ENCODE results near the gene MRPL43. TPM values are rescaled to one million over a fixed set of nuclear protein-coding genes. Genes with fewer than 3 reads are reported as not detected.

Gene MRPL43
- total and polyA plus RNA-seq, 12 donors, result 58.4 to 214 (median 129) TPM

DNA sequence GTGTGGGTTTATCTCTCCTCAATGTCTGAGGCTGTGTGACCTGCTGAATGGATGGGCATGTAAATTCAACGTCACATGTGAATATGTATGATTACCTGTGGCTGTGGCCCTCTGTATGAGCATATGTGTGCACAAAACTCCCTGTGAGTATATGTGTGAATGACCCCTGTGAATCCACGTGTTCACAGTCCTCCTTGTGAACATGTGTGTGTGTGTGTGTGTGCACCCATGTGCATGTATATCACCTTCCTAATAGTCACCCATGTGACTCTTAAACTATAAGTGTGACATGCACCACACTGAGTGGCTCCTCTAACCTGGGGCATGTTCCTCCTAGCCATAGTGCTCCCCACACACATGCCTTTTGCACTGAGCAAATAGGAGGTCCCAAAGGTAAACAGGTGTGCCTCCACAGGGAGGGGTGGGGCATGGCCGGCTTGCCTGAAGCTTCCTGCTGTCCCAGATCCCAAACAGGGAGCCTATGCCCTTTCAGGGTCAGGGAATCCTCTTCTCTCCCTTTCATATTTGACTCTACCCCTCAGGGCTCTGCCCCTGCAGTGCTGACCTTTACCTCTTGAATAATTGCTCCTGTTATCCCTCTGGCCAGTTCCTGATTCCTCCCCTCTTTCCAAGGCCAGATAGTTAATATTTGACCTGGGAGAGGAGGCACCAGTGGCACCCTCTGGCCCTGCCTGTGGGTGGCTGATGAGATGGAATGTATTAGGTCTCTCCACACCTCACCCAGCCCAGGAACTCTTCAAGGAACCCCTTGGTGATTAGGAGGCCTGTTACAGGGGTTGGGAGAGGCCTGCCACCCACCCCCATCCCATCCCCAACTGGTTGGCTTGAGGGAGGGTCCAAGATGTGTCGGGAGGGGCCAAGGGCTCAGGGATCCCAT is 16.1 kb downstream of the MRPL43 start:
- peak in 1 of 7 donors; percentile 11 for DNase-seq
- H3K36me3 ChIP-seq (replicated peaks in 1 of 2), result peaks cover 0 to 7% of the 10 kb centered on the region in 2 donors
- no peak overlapping the region for H3K27ac ChIP-seq
- H3K9me3 ChIP-seq (replicated peaks in 1 of 3), result no peaks in the 10 kb centered on the region
- no peaks in the 10 kb centered on the region for H3K27me3 ChIP-seq
- intact Hi-C loops (cut with DNase I), result no loop called here
- no peak overlapping the region for H3K4me3 ChIP-seq
- peaks cover 7 to 16% of the 10 kb centered on the region in 2 donors for H3K4me1 ChIP-seq (replicated peaks in 1 of 2)
- no peak for TF ChIP-seq POLR2A (IDR thresholded peaks at IDR 0.05)
- TF ChIP-seq, protein P1, sequence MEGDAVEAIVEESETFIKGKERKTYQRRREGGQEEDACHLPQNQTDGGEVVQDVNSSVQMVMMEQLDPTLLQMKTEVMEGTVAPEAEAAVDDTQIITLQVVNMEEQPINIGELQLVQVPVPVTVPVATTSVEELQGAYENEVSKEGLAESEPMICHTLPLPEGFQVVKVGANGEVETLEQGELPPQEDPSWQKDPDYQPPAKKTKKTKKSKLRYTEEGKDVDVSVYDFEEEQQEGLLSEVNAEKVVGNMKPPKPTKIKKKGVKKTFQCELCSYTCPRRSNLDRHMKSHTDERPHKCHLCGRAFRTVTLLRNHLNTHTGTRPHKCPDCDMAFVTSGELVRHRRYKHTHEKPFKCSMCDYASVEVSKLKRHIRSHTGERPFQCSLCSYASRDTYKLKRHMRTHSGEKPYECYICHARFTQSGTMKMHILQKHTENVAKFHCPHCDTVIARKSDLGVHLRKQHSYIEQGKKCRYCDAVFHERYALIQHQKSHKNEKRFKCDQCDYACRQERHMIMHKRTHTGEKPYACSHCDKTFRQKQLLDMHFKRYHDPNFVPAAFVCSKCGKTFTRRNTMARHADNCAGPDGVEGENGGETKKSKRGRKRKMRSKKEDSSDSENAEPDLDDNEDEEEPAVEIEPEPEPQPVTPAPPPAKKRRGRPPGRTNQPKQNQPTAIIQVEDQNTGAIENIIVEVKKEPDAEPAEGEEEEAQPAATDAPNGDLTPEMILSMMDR (IDR thresholded peaks at IDR 0.05), result no peak
- WGBS, 4 donors, result 60 to 72% (median 67%) methylated on average over 4 of the region's 4 CpGs

DNA sequence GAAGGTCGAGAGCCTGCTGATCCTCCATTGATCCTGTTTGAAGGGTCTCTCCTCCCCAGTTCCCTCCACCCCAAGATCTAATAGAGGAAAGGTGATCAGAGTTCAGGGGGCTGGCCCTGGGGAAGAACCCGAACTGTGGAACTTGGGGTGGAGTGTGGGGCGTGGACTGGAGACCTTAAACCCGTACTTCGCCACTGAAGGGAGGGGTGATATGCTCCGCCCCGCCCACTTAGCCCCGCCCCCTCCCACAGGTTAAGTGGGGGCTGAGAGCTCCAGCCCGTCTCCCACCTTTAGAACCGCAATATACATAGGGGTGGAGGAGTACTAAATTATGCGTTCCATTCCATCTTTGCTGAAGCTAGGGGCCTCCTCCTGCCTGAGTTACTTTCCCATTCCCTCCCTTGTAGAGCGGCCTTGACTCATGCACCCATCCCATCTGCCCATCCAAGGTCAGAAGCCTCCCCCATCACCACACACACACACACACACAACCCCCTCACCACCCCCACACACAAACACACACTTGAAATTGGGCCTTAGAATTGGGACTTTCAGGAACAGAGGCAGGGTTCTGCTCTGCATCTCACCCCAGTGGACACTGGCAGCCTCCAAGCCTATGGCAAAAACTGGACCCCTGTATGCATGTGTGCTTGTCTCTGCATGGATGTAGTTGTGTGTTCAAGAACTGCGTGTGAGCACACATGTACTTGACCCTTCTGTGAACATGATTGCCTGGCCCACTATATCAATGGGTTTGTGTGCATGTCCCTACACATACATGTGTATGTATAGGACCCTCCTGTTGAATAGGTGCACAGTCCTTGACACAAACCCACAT is 17.0 kb downstream of the MRPL43 start:
- 32 to 55% (median 37%) methylated on average over 9 to 13 of the region's 13 CpGs for WGBS, 4 donors
- no peaks in the 10 kb centered on the region for H3K27me3 ChIP-seq
- DNase-seq, result peak in 3 of 7 donors; percentile 24 to 54 (median 29)
- no peaks in the 10 kb centered on the region for H3K9me3 ChIP-seq (replicated peaks in 1 of 3)
- no peak for TF ChIP-seq POLR2A (IDR thresholded peaks at IDR 0.05)
- TF ChIP-seq, protein P1 (IDR thresholded peaks at IDR 0.05), result no peak
- H3K27ac ChIP-seq, result peak overlapping the region in 2 of 5 donors; percentile 3 to 50
- peaks cover 7 to 23% of the 10 kb centered on the region in 2 donors for H3K4me1 ChIP-seq (replicated peaks in 1 of 2)
- H3K4me3 ChIP-seq, result peak overlapping the region in 2 of 4 donors; percentile 57 to 83
- intact Hi-C loops (cut with DNase I), result no loop called here
- peaks cover 0 to 12% of the 10 kb centered on the region in 2 donors for H3K36me3 ChIP-seq (replicated peaks in 1 of 2)

DNA sequence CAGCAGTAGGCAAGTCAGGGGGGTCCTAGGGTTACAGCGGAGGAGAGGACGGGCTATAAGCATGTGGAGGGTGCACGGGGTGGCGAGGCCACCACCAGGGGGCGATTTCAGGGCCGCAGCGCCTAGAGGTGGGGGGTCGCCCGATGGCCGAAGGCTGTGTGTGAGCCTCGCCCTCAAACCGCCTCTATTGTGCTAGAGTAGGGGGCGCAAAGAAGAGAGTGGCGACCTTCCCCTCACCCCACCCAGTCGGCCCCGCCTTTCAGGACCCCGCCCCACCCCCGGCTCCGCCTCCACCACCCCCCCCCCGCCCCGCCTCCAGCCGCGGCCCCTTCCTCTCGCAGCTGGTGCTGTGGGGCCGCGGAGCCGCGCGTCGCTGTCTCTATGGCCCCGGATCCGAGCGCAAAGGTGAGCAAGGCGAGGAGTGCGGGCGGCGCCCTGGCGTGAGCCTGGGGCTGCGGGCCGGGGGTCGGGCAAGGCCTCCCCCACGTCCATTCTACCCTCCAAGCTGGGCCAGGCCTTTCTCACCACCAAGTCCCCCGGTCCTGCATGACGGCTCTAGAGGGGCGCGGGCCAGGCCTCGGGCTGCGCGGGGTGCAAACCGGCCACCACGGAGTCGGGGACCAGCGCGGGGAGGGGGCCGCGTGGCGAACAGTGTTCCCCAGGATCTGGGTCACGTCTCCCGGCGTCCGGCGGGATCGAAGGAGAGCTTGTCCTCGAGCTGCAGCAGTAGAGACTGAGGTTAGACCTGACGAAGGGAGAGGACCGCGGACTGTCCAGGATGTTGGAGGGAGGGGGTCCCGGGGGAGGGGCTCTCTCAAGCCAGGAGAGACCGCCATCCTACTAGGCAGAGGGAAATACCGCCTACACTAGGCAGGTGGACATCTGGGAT is 17.9 kb downstream of the MRPL43 start, which contains the start of gene SEMA4G:
Gene SEMA4G (plus strand): TSS at position 318 of the 889 bp plus-strand sequence. CDS start 3,409 bp downstream, outside the sequence.
- intact Hi-C loops (cut with DNase I), result no loop called here
- Histone ChIP-seq H3K36me3 (replicated peaks in 1 of 2) (peaks cover 0 to 15% of the 10 kb centered on the region in 2 donors), H3K4me3 (peak within 1 kb of the TSS in 3 of 4 donors; percentile 19 to 83 (median 57)), H3K4me1 (replicated peaks in 1 of 2) (peaks cover 7 to 23% of the 10 kb centered on the region in 2 donors), H3K27me3 (no peaks in the 10 kb centered on the region), H3K27ac (peak within 1 kb of the TSS in 2 of 5 donors; percentile 3 to 50), H3K9me3 (replicated peaks in 1 of 3) (no peaks in the 10 kb centered on the region)
- TF ChIP-seq, protein P1 (IDR thresholded peaks at IDR 0.05), result peak; percentile 59 to 82 (median 62)
- TF ChIP-seq POLR2A (IDR thresholded peaks at IDR 0.05), result no peak
- DNase-seq, result peak in 5 of 7 donors; percentile 35 to 68 (median 49)
- WGBS, 4 donors, result 1 to 2% (median 2%) methylated on average over 10 to 70 of the region's 70 CpGs

Measured in adrenal gland (tissue), 12 donors.